Osteoblast (primary cell): ENCODE measurements around the gene SCAND1. TPM values are rescaled to one million over a fixed set of nuclear protein-coding genes. Genes with fewer than 3 reads are reported as not detected.
A peak's percentile ranks its signal among the peaks of the same experiment; 100 is the strongest.
"Not testable (repeated sequence)": the region's sequence is repeated elsewhere in the genome, so short reads cannot be mapped to it uniquely, and the experiment has no call there.

ENCODE experiments used
- DNase-seq: peaks from one replicate; pipeline ENCODE4 v3.0.0; 2011; ENCODE audit warnings: low spot score, mixed read lengths; ENCODE audit not compliant: insufficient read length; ENCODE audit errors: missing footprints
- H2AFZ ChIP-seq: 2 replicates; pipeline ENCODE4 v1.6.0; 2011; ENCODE audit warnings: mild to moderate bottlenecking, low read length
- H3K27ac ChIP-seq: 2 replicates; pipeline ENCODE4 v1.5.1; 2011; ENCODE audit warnings: mild to moderate bottlenecking, low read depth, low read length, moderate library complexity
- H3K27me3 ChIP-seq: 2 replicates; pipeline ENCODE4 v1.6.0; 2012; ENCODE audit warnings: mild to moderate bottlenecking, control low read depth, inconsistent platforms, low read length, moderate library complexity; ENCODE audit not compliant: insufficient read depth
- H3K36me3 ChIP-seq: 2 replicates; pipeline ENCODE4 v1.5.1; 2011; ENCODE audit warnings: mild to moderate bottlenecking, low read length, control low read depth, moderate library complexity; ENCODE audit not compliant: insufficient read depth
- H3K4me1 ChIP-seq: 2 replicates; pipeline ENCODE4 v1.5.1; 2011; ENCODE audit warnings: mild to moderate bottlenecking, low read length, control low read depth, moderate library complexity; ENCODE audit not compliant: insufficient read depth
- H3K4me2 ChIP-seq: 2 replicates; pipeline ENCODE4 v1.6.0; 2011; ENCODE audit warnings: mild to moderate bottlenecking, low read length; ENCODE audit not compliant: insufficient read depth
- H3K4me3 ChIP-seq: fragments of 200-600 bp; sonication (generic); 3 replicates; pipeline ENCODE4 v1.5.1; 2012; ENCODE audit warnings: mild to moderate bottlenecking, low read length, inconsistent platforms; ENCODE audit not compliant: insufficient read depth
- H3K79me2 ChIP-seq: 2 replicates; pipeline ENCODE4 v1.6.0; 2012; ENCODE audit warnings: mild to moderate bottlenecking, low read length, control low read depth, inconsistent platforms; ENCODE audit not compliant: insufficient read depth
- H3K9me3 ChIP-seq: 2 replicates; pipeline ENCODE4 v1.5.1; 2011; ENCODE audit warnings: low read depth, low read length, control low read depth
- H4K20me1 ChIP-seq: 2 replicates; pipeline ENCODE4 v1.6.0; 2012; ENCODE audit warnings: mild to moderate bottlenecking, low read length, control low read depth; ENCODE audit not compliant: insufficient read depth
- CTCF ChIP-seq: IDR thresholded peaks from 2 replicates; pipeline ENCODE4 v1.5.1; 2011; ENCODE audit warnings: mild to moderate bottlenecking, low read depth, low read length, moderate library complexity; ENCODE audit errors: extremely low read depth
- total RNA-seq: library from RNA; depleted of rRNA; stranded (reverse); fragments of >200 nt; gene quantifications from 2 replicates; pipeline ENCODE4 v1.2.3, GENCODE V29; 2012

Gene SCAND1
- total RNA-seq, 1 donor: 74.6 TPM

GRCh38 chr20:35956616-35957015 is 2.3 kb upstream of the SCAND1 start:
- Histone ChIP-seq H3K79me2 (peaks cover 22% of the 10 kb centered on the region), H3K27ac (no peak overlapping the region), H3K27me3 (no peaks in the 10 kb centered on the region), H4K20me1 (peaks cover 13% of the 10 kb centered on the region), H3K4me1 (peaks cover 14% of the 10 kb centered on the region), H3K4me3 (no peak overlapping the region), H3K36me3 (no peaks in the 10 kb centered on the region), H3K4me2 (no peak overlapping the region), H2AFZ (no peak overlapping the region), H3K9me3 (no peaks in the 10 kb centered on the region)
- DNase-seq: no peak
- TF ChIP-seq CTCF: no peak

- Histone ChIP-seq H3K27me3 (no peaks in the 10 kb centered on the region), H3K4me2 (peak overlapping the region; percentile 98), H2AFZ (peak overlapping the region; percentile 97), H4K20me1 (peaks cover 13% of the 10 kb centered on the region), H3K27ac (peak overlapping the region; percentile 96), H3K79me2 (peaks cover 23% of the 10 kb centered on the region), H3K4me3 (peak overlapping the region; percentile 81), H3K36me3 (no peaks in the 10 kb centered on the region), H3K4me1 (peaks cover 14% of the 10 kb centered on the region), H3K9me3 (no peaks in the 10 kb centered on the region)
- DNase-seq: peak; percentile 89
- TF ChIP-seq CTCF: no peak
These were observed 577 bp upstream of the SCAND1 start for GRCh38 chr20:35954907-35955251.

- Histone ChIP-seq H3K9me3 (no peaks in the 10 kb centered on the region), H3K27ac (peak overlapping the region; percentile 96), H3K27me3 (no peaks in the 10 kb centered on the region), H4K20me1 (peaks cover 13% of the 10 kb centered on the region), H3K4me3 (peak overlapping the region; percentile 81), H3K4me2 (peak overlapping the region; percentile 98), H3K36me3 (peaks cover 9% of the 10 kb centered on the region), H3K4me1 (peaks cover 14% of the 10 kb centered on the region), H2AFZ (peak overlapping the region; percentile 97), H3K79me2 (peaks cover 23% of the 10 kb centered on the region)
- TF ChIP-seq CTCF: no peak
- DNase-seq: peak; percentile 68
These were observed 709 bp downstream of the SCAND1 start for GRCh38 chr20:35953387-35954199.

- H4K20me1 ChIP-seq: peaks cover 13% of the 10 kb centered on the region
- peaks cover 23% of the 10 kb centered on the region for H3K79me2 ChIP-seq
- H3K4me2 ChIP-seq: peak overlapping the region; percentile 98
- no peaks in the 10 kb centered on the region for H3K27me3 ChIP-seq
- DNase-seq: no peak
- H3K27ac ChIP-seq: peak overlapping the region; percentile 96
- peak overlapping the region; percentile 81 for H3K4me3 ChIP-seq
- H3K36me3 ChIP-seq: peaks cover 14% of the 10 kb centered on the region
- no peak overlapping the region for H2AFZ ChIP-seq
- peaks cover 14% of the 10 kb centered on the region for H3K4me1 ChIP-seq
- no peaks in the 10 kb centered on the region for H3K9me3 ChIP-seq
- TF ChIP-seq CTCF: no peak
These were observed 1.6 kb downstream of the SCAND1 start for GRCh38 chr20:35952480-35953386.

- not testable (repeated sequence) for H3K4me3 ChIP-seq, H3K27ac ChIP-seq, H3K27me3 ChIP-seq, H2AFZ ChIP-seq, H3K9me3 ChIP-seq, DNase-seq
- Histone ChIP-seq H3K79me2 (peaks cover 25% of the 10 kb centered on the region), H3K4me2 (peak overlapping the region; percentile 98), H4K20me1 (peaks cover 16% of the 10 kb centered on the region), H3K4me1 (peaks cover 14% of the 10 kb centered on the region), H3K36me3 (peaks cover 17% of the 10 kb centered on the region)
These were observed 2.2 kb downstream of the SCAND1 start for GRCh38 chr20:35952080-35952479.
